ENCODE measurements around the gene LARP4B.

The LARP4B gene

DNA sequence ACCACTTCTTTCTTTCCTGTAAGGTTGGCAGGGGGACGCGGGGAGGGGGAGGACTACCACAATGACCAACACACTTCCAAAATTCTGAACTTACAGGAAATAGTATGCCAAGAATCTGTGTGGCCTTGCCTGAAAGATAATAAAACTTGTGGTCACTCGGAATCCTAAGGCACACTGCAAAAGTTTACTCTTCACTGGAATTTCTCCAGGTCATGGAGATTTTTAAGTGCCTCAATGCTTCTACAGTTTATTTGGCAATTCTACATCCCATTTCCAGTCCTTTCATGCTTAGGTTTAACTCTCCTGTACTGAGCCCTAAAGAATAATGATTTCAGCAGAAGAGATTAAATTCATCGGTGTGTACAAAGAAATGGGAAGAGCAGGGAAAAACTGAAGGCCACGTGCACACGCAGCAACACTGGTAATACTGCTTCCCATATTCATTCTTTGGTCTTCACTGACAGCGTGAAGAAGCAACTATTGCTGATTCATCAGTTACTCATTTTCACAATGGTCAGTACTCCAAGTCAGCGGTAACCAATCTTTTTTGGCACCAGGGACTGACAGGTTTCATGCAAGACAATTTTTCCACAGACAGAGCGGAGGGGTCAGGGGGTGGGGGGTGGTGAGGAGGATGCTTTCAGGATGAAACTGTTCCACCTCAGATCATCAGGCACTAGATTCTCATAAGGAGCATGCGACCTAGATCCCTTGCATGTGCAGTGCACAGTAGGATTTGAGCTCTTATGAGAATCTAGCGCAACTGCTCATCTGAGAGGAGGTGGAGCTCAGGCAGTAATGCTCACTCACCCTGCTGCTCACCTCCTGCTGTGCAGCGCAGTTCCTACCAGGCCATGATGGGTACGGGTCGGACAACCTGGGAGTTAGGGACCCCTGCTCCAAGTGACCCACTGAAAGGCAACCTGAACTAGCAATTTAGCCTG is 9.8 kb downstream of the LARP4B start:
- no peak for DNase-seq

- no peak for DNase-seq
Measured at GRCh38 chr10:920450-920849, 11.1 kb downstream of the LARP4B start.

GRCh38 chr10:919481-919880 is 12.0 kb downstream of the LARP4B start:
- no peak for DNase-seq

GRCh38 chr10:917999-918398 is 13.5 kb downstream of the LARP4B start:
- no peak for DNase-seq

GRCh38 chr10:917416-917720 is 14.1 kb downstream of the LARP4B start:
- DNase-seq: no peak

DNA sequence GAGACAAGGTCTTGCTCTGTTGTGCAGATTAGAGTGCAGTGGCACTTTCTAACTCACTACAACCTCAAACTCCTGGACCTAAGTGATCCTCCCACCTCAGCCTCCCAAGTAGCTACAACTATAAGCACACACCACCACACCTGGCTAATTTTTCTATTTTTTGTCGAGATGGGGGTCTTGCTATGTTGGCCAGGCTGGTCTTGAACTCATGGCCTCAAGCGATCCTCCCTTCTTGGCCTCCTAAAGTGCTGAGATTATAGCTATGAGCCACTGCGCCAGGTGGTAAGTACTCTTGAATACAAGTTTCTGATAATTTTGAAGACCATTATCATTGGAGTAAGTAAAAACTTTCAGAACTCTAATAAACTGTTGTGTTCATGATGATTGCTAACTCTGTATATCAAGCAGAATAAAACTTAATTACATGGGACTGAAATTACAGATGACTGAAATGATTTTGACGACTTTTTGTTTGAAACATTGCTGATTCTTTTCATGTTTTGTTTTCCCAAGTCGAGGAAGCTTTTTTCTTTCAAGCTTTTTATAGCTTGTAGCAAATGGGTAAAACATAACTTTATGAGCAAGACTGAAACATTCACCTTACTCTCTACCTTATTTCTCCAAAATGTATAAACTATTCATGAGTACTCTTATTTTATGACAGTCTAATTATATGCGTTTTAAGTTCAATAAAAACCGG is 14.6 kb downstream of the LARP4B start:
- no peak for DNase-seq

GRCh38 chr10:909831-910230 is 21.7 kb downstream of the LARP4B start:
- peak; percentile 31 for DNase-seq

GRCh38 chr10:905972-906371 is 25.5 kb downstream of the LARP4B start:
- DNase-seq: no peak

GRCh38 chr10:905503-905902 is 26.0 kb downstream of the LARP4B start:
- DNase-seq: no peak

GRCh38 chr10:904403-904802 is 27.1 kb downstream of the LARP4B start:
- no peak for DNase-seq

DNA sequence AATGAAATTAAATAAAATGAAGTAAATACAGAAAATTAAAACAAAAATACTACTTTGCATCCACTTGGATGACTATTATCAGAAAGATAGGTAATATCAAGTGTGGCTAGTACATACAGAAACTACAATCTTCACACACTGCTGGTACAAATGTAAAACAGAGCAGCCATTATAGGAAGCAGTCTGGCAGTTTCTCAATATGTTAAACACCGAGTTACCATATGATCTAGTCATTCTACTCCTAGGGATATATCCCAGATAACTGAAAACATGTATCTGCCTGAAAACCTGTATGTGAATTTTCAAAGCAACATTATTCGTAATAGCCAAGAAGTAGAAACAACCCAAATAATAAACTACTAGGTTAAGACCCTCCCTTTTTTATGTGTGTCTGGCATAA is 33.4 kb downstream of the LARP4B start:
- no peak for DNase-seq

DNA sequence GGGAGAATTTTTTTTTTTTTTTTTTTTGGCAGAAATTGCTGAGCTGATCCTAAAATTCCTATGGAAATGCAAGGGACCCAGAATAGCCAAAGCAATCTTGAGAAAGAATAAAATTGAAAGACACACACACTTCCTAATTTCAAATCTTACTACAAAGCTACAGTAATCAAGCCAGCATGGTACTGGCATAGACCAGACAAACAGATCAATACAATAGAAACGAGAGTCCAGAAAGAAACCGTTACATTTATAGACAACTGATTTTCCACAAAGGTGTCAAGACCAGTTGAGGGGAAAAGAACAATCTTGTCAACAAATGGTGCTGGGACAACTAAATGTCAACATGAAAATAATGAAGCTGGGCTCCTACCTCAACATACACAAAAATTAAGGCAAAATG is 34.5 kb downstream of the LARP4B start:
- DNase-seq: no peak

DNA sequence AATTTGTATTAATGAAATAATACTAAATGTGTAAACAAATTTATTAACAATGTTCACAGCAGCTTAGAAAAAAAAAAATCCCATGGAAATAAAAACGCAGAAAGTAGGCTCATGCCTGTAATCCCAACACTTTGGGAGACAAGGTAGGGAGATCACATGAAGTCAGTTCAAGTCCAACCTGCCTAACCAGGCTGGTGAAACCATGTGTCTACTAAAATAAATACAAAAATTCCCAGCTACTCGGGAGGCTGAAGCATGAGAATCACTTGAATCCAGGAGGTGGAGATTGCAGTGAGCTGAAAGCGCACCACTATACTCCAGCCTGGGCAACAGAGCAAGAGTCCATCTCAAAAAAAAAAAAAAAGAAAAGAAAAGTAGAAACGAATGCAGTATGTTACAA is 36.2 kb downstream of the LARP4B start:
- no peak for DNase-seq

- no peak for DNase-seq
Measured at GRCh38 chr10:878895-879294, 52.6 kb downstream of the LARP4B start.

- no peak for DNase-seq
Measured at GRCh38 chr10:878333-878759, 53.2 kb downstream of the LARP4B start.

- no peak for DNase-seq
Measured at GRCh38 chr10:876438-876837, 55.1 kb downstream of the LARP4B start.

DNA sequence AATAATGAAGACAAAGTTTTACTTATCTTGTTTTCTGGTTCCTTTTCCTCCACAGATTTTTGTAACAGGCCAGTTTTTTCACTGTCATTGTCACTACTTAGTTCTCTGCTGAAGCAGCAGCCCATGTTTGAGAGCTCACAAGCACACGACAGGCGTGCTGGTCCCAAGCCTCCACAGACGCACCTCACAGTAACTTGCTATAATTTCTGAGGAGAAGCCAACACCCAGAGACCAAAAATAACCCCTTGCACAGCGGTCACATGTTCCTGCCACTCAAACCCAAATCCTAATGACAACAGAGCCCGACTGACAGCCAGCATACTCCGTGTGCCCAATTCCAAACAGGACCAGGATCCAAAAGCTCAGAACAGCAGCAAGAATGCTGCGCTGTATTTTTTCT is 58.5 kb downstream of the LARP4B start:
- no peak for DNase-seq

DNA sequence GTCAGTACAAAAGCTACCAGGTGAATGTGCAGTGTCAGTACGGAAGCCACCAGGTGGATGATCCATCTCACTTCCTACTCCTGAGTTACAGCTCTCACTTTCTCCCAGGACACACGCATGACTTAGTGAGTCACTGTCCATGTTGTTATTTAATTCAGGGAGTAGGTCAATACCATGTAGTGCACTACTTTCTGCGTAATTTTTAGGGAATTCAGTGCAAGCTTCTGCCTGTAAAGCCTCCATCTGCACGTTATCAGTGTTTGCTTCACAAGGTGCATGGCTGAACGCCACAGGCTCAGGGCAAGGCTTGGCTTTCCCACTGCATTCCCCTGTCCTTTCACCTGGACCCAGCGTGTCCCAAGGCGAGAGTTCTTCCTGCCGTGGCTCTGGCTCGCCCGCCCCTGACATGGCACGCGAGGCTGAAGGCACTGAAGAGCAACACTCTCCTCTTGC is 59.5 kb downstream of the LARP4B start:
- no peak for DNase-seq

DNA sequence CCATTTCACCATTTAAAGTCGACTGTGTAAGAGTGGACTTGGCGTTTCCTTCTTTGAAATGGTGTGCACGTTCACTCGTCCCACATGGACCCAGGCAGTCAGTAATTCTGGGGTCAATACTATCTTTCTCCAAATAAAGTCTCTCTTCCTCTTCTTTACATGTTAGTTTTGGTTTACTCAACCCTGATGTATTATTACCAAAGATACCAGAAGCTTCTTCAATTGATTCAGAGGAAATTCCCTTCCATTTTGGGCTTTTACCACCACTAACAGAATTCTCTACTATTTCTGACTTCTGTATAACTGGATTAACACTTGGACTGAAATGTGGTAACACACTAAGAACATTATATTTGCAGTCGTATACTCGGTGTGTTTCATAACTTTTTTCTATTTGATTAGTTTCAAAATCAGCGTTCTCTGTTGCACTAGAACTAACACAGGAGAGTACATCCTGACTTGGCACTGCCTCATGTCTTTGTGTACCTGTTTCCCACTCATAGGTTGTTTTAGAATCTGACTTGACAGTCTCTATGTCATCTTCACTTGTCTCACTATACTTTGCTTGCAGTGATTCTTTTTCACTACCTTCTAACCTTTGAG is 60.8 kb downstream of the LARP4B start:
- DNase-seq: no peak

- no peak for DNase-seq
Measured at GRCh38 chr10:869171-869570, 62.3 kb downstream of the LARP4B start.

- DNase-seq: no peak
Measured at GRCh38 chr10:867807-868206, 63.7 kb downstream of the LARP4B start.

GRCh38 chr10:866577-866941 is 64.9 kb downstream of the LARP4B start:
- DNase-seq: no peak

GRCh38 chr10:865924-866576 is 65.5 kb downstream of the LARP4B start:
- no peak for DNase-seq

DNA sequence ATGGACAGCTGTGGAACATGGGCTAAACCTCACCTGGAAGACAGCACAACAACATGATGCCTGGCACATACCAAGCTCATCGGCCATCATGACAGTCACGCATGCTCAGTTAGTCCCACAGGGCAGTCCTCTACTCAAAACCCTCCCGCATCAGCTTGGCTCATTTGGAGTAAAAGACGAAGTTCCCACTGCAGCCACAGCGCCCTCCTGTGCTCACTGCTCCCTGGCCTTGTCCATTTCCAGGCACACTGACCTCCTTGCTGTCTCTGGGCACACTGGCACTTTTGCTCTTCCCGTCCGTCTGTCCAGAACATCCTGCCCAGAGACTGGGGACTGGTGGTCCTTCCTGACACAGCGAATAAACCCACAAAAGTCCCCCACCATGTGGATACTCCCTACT is 66.2 kb downstream of the LARP4B start:
- no peak for DNase-seq
